H9 (cell line): ENCODE data around the gene FAM171A1. TPM values are rescaled to one million over a fixed set of nuclear protein-coding genes. Genes with fewer than 3 reads are reported as not detected.

Source experiments
- DNase-seq: peaks from one replicate; pipeline ENCODE4 v3.0.0-alpha.2; 2017
- H2AFZ ChIP-seq: one replicate; pipeline ENCODE4 v1.6.1; 2013; ENCODE audit warnings: mild to moderate bottlenecking, low read length, control low read depth, moderate library complexity
- H2AK5ac ChIP-seq: 2 replicates; pipeline ENCODE4 v1.6.1; 2013; ENCODE audit warnings: low read length, control low read depth, mixed read lengths; ENCODE audit not compliant: insufficient read length
- H2BK120ac ChIP-seq: one replicate; pipeline ENCODE4 v1.6.1; 2013; ENCODE audit warnings: low read depth, mild to moderate bottlenecking, low read length, control low read depth, inconsistent platforms; ENCODE audit not compliant: poor library complexity, severe bottlenecking
- H2BK12ac ChIP-seq: 2 replicates; pipeline ENCODE4 v1.6.1; 2013; ENCODE audit warnings: low read length, control low read depth, mixed read lengths, low read depth; ENCODE audit not compliant: insufficient read length
- H2BK15ac ChIP-seq: 2 replicates; pipeline ENCODE4 v1.6.1; 2013; ENCODE audit warnings: low read depth, low read length, control low read depth
- H2BK20ac ChIP-seq: one replicate; pipeline ENCODE4 v1.6.1; 2013; ENCODE audit warnings: low read depth, mild to moderate bottlenecking, low read length, control low read depth, inconsistent platforms; ENCODE audit not compliant: poor library complexity, severe bottlenecking
- H2BK5ac ChIP-seq: 2 replicates; pipeline ENCODE4 v1.6.1; 2013; ENCODE audit warnings: low read length, control low read depth, mixed read lengths; ENCODE audit not compliant: insufficient read length
- H3K14ac ChIP-seq: 2 replicates; pipeline ENCODE4 v1.6.1; 2013; ENCODE audit warnings: low read length, control low read depth; ENCODE audit not compliant: insufficient read depth
- H3K18ac ChIP-seq: 2 replicates; pipeline ENCODE4 v1.6.1; 2013; ENCODE audit warnings: low read depth, mild to moderate bottlenecking, mixed read lengths, low read length, control low read depth; ENCODE audit not compliant: insufficient read length
- H3K23ac ChIP-seq: 2 replicates; pipeline ENCODE4 v1.6.1; 2013; ENCODE audit warnings: low read length, control low read depth, mixed read lengths, low read depth; ENCODE audit not compliant: insufficient read length
- H3K23me2 ChIP-seq: 2 replicates; pipeline ENCODE4 v1.6.1; 2013; ENCODE audit warnings: low read depth, mild to moderate bottlenecking, mixed read lengths, low read length, control low read depth; ENCODE audit not compliant: insufficient read length, poor library complexity, severe bottlenecking
- H3K27ac ChIP-seq: 2 replicates; pipeline ENCODE4 v1.5.1; 2013; ENCODE audit warnings: low read length, control low read depth, mixed read lengths, low read depth; ENCODE audit not compliant: insufficient read length
- H3K27me3 ChIP-seq: 2 replicates; pipeline ENCODE4 v1.6.1; 2013; ENCODE audit warnings: low read length, control low read depth, inconsistent platforms; ENCODE audit not compliant: insufficient read depth
- H3K4ac ChIP-seq: 2 replicates; pipeline ENCODE4 v1.6.1; 2013; ENCODE audit warnings: low read depth, mild to moderate bottlenecking, control low read depth, inconsistent platforms, low read length, moderate library complexity
- H3K4me1 ChIP-seq: 2 replicates; pipeline ENCODE4 v1.6.1; 2013; ENCODE audit warnings: low read length, control low read depth, inconsistent platforms; ENCODE audit not compliant: insufficient read depth
- H3K4me2 ChIP-seq: 2 replicates; pipeline ENCODE4 v1.6.1; 2013; ENCODE audit warnings: low read length, control low read depth, mixed read lengths; ENCODE audit not compliant: insufficient read length, insufficient read depth
- H3K56ac ChIP-seq: 2 replicates; pipeline ENCODE4 v1.6.1; 2013; ENCODE audit warnings: low read depth, mild to moderate bottlenecking, mixed read lengths, low read length, control low read depth; ENCODE audit not compliant: insufficient read length
- H3K79me1 ChIP-seq: 2 replicates; pipeline ENCODE4 v1.6.1; 2013; ENCODE audit warnings: low read depth, mild to moderate bottlenecking, moderate library complexity, low read length, control low read depth, inconsistent platforms; ENCODE audit not compliant: insufficient read depth, poor library complexity, severe bottlenecking
- H3K79me2 ChIP-seq: 2 replicates; pipeline ENCODE4 v1.6.1; 2013; ENCODE audit warnings: low read length, control low read depth, inconsistent platforms; ENCODE audit not compliant: insufficient read depth
- H3K9ac ChIP-seq: 2 replicates; pipeline ENCODE4 v1.6.1; 2013; ENCODE audit warnings: low read length, control low read depth, mixed read lengths; ENCODE audit not compliant: insufficient read length; ENCODE audit errors: extremely low read depth
- H3K9me3 ChIP-seq: one replicate; pipeline ENCODE4 v1.6.1; 2013; ENCODE audit warnings: low read depth, low read length, inconsistent platforms; ENCODE audit not compliant: control insufficient read depth
- H3T11ph ChIP-seq: one replicate; pipeline ENCODE4 v1.6.1; 2013; ENCODE audit warnings: mild to moderate bottlenecking, low read length, control low read depth, inconsistent platforms
- H4K20me1 ChIP-seq: one replicate; pipeline ENCODE4 v1.6.1; 2013; ENCODE audit not compliant: control insufficient read depth, insufficient read length, insufficient read depth
- H4K5ac ChIP-seq: 2 replicates; pipeline ENCODE4 v1.6.1; 2013; ENCODE audit warnings: low read depth, mild to moderate bottlenecking, mixed read lengths, low read length, control low read depth; ENCODE audit not compliant: insufficient read length
- H4K8ac ChIP-seq: replicated peaks from 2 replicates; pipeline ENCODE4 v1.6.1; 2013; ENCODE audit warnings: low read length, control low read depth, mixed read lengths, low read depth; ENCODE audit not compliant: insufficient read length
- H4K91ac ChIP-seq: 2 replicates; pipeline ENCODE4 v1.6.1; 2013; ENCODE audit warnings: low read depth, mild to moderate bottlenecking, moderate library complexity, mixed read lengths, low read length, control low read depth; ENCODE audit not compliant: insufficient read length
- H3K27ac Mint-ChIP-seq, 3 experiments: 2 replicates in 2 of 3; 3 replicates in 1 of 3; pipeline ENCODE4 v1.8.0; 2020 to 2021; ENCODE audit warnings: mixed read lengths in 3 of 3, mild to moderate bottlenecking in 1 of 3, moderate library complexity in 1 of 3
- H3K27me3 Mint-ChIP-seq: 2 replicates; pipeline ENCODE4 v1.8.0; 2021; ENCODE audit warnings: low read depth, mild to moderate bottlenecking, moderate library complexity, mixed read lengths
- H3K36me3 Mint-ChIP-seq, 3 experiments: 2 replicates in 2 of 3; 3 replicates in 1 of 3; pipeline ENCODE4 v1.8.0; 2020 to 2021; ENCODE audit warnings: low read depth in 3 of 3, mixed read lengths in 3 of 3; ENCODE audit not compliant: insufficient read depth in 1 of 3
- H3K4me1 Mint-ChIP-seq, 2 experiments: 2 replicates each; pipeline ENCODE4 v1.8.0; 2020; ENCODE audit warnings: mixed read lengths in 2 of 2
- H3K4me3 Mint-ChIP-seq, 2 experiments: 2 replicates in 1 of 2; 3 replicates in 1 of 2; pipeline ENCODE4 v1.8.0; 2020 to 2021; ENCODE audit warnings: mild to moderate bottlenecking in 2 of 2, mixed read lengths in 2 of 2, moderate library complexity in 1 of 2
- H3K9me3 Mint-ChIP-seq, 2 experiments: 2 replicates in 1 of 2; 3 replicates in 1 of 2; pipeline ENCODE4 v1.8.0; 2020; ENCODE audit warnings: mild to moderate bottlenecking in 2 of 2, mixed read lengths in 2 of 2, moderate library complexity in 1 of 2
- WGBS: extraction: QIAGEN DNeasy Blood & Tissue Kit; methylation state at CpG from one replicate; pipeline ENCODE4 v1.1.7; 2013; ENCODE audit warnings: missing lambda C conversion rate, low lambda C conversion rate, mixed read lengths; ENCODE audit not compliant: insufficient read length; ENCODE audit errors: extremely low coverage; 5-methylcytosine and 5-hydroxymethylcytosine counted together
- total RNA-seq: library from RNA; stranded (reverse); gene quantifications from 2 replicates; pipeline ENCODE4 v1.2.1, GENCODE V29; 2021
- TF ChIP-seq, protein P1 (sequence below): fragments of 200-600 bp; sonication (generic); conservative IDR thresholded peaks from 3 replicates; pipeline ENCODE4 v1.8.0; 2021; ENCODE audit warnings: antibody characterized with exemption, mild to moderate bottlenecking

The FAM171A1 gene
- total RNA-seq, 1 experiment from 2014 or later, result 37.4 TPM

GRCh38 chr10:15214237-15214636, 156.9 kb downstream of the FAM171A1 start:
- H2BK15ac ChIP-seq, result no peak overlapping the region
- no peak overlapping the region for H2BK120ac ChIP-seq
- H3K27me3 ChIP-seq, result no peaks in the 10 kb centered on the region; the same call in 1 of the 2 replicates
- no peaks in the 10 kb centered on the region for H3K4me1 ChIP-seq
- H3K56ac ChIP-seq, result no peak overlapping the region
- no peak for DNase-seq
- H3K23me2 ChIP-seq, result no peaks in the 10 kb centered on the region
- Mint-ChIP-seq H3K36me3 (peaks cover 5 to 29% (median 18%) of the 10 kb centered on the region in 3 experiments; a peak in 6 of 7 replicates), H3K27ac (peak overlapping the region in 2 of 3 experiments; percentile 73 to 76; a peak in 3 of 7 replicates), H3K4me1 (peaks cover 8 to 15% of the 10 kb centered on the region in 2 experiments; a peak in 3 of 4 replicates), H3K4me3 (no peak overlapping the region), H3K27me3 (no peaks in the 10 kb centered on the region), H3K9me3 (no peaks in the 10 kb centered on the region)
- no peak overlapping the region for H2AFZ ChIP-seq
- no peak overlapping the region for H2BK20ac ChIP-seq
- H4K20me1 ChIP-seq, result no peaks in the 10 kb centered on the region
- H2AK5ac ChIP-seq, result no peak overlapping the region
- no peak overlapping the region for H3K23ac ChIP-seq
- no peaks in the 10 kb centered on the region for H3K79me2 ChIP-seq
- H2BK5ac ChIP-seq, result no peak overlapping the region
- WGBS, result no CpG with 5 or more reads among the region's 17 CpGs
- H4K91ac ChIP-seq, result no peak overlapping the region
- no peak overlapping the region for H3K18ac ChIP-seq
- no peak overlapping the region for H4K8ac ChIP-seq
- no peak overlapping the region for H2BK12ac ChIP-seq
- H3K79me1 ChIP-seq, result no peaks in the 10 kb centered on the region
- H3K4ac ChIP-seq, result no peak overlapping the region
- H4K5ac ChIP-seq, result no peak overlapping the region
- H3K14ac ChIP-seq, result no peak overlapping the region
- TF ChIP-seq, protein P1, sequence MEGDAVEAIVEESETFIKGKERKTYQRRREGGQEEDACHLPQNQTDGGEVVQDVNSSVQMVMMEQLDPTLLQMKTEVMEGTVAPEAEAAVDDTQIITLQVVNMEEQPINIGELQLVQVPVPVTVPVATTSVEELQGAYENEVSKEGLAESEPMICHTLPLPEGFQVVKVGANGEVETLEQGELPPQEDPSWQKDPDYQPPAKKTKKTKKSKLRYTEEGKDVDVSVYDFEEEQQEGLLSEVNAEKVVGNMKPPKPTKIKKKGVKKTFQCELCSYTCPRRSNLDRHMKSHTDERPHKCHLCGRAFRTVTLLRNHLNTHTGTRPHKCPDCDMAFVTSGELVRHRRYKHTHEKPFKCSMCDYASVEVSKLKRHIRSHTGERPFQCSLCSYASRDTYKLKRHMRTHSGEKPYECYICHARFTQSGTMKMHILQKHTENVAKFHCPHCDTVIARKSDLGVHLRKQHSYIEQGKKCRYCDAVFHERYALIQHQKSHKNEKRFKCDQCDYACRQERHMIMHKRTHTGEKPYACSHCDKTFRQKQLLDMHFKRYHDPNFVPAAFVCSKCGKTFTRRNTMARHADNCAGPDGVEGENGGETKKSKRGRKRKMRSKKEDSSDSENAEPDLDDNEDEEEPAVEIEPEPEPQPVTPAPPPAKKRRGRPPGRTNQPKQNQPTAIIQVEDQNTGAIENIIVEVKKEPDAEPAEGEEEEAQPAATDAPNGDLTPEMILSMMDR, result no peak
- no peak overlapping the region for H3T11ph ChIP-seq
- no peak overlapping the region for H3K4me2 ChIP-seq
- no peaks in the 10 kb centered on the region for H3K9me3 ChIP-seq
- H3K27ac ChIP-seq, result no peak overlapping the region
- no peak overlapping the region for H3K9ac ChIP-seq
